ENCODE measurements around the gene TDRD12.

GRCh38 chr19:32876919-32877285 lies 157.3 kb downstream of the TDRD12 start:
- TF ChIP-seq YY1 (IDR thresholded peaks at IDR 0.05; ENCODE audit: insufficient read depth, insufficient read length) (no peak), ZNF274 (IDR thresholded peaks at IDR 0.05; ENCODE audit: low read depth, low read length) (no peak)

All from NT2/D1 (cell line).